KOPT-K1 (cell line): ENCODE data around the gene SLC39A5.
A peak's percentile ranks its signal among the peaks of the same experiment; 100 is the strongest.

Source experiments
- H3K27ac ChIP-seq: fragments of 200-600 bp; sonication (generic); 2 replicates; pipeline ENCODE4 v1.5.1; 2016; ENCODE audit warnings: antibody characterized with exemption, mild to moderate bottlenecking, low read depth, low read length; ENCODE audit not compliant: poor library complexity, severe bottlenecking
- H3K36me3 ChIP-seq: fragments of 200-600 bp; sonication (generic); 2 replicates; pipeline ENCODE4 v1.5.1; 2017; ENCODE audit warnings: antibody characterized with exemption, mild to moderate bottlenecking, low read length, moderate library complexity; ENCODE audit not compliant: insufficient read depth
- H3K9me3 ChIP-seq: fragments of 200-600 bp; sonication (generic); 2 replicates; pipeline ENCODE4 v1.5.1; 2017; ENCODE audit warnings: antibody characterized with exemption, low read length, mild to moderate bottlenecking; ENCODE audit not compliant: insufficient read depth, poor library complexity, severe bottlenecking

The SLC39A5 gene

GRCh38 chr12:56224954-56225353 lies 4.9 kb upstream of the SLC39A5 start:
- Histone ChIP-seq H3K9me3 (no peaks in the 10 kb centered on the region), H3K27ac (peak overlapping the region; percentile 65), H3K36me3 (peaks cover 5% of the 10 kb centered on the region; the same call in 1 of the 2 replicates)

- peaks cover 5% of the 10 kb centered on the region; the same call in 1 of the 2 replicates for H3K36me3 ChIP-seq
- H3K27ac ChIP-seq = no peak overlapping the region
- no peaks in the 10 kb centered on the region for H3K9me3 ChIP-seq
Measured at GRCh38 chr12:56229082-56229481, 769 bp upstream of the SLC39A5 start.

- no peak overlapping the region for H3K27ac ChIP-seq
- H3K9me3 ChIP-seq = no peaks in the 10 kb centered on the region
- H3K36me3 ChIP-seq = peaks cover 5% of the 10 kb centered on the region; the same call in 1 of the 2 replicates
Measured at GRCh38 chr12:56230432-56231183, 757 bp downstream of the SLC39A5 start.

GRCh38 chr12:56231184-56231582 lies 1.3 kb downstream of the SLC39A5 start:
- Histone ChIP-seq H3K27ac (no peak overlapping the region), H3K9me3 (no peaks in the 10 kb centered on the region), H3K36me3 (peaks cover 8% of the 10 kb centered on the region; the same call in 1 of the 2 replicates)

- no peak overlapping the region for H3K27ac ChIP-seq
- H3K36me3 ChIP-seq = peaks cover 35% of the 10 kb centered on the region
- H3K9me3 ChIP-seq = no peaks in the 10 kb centered on the region
Measured at GRCh38 chr12:56234746-56235436, 5.0 kb downstream of the SLC39A5 start.

GRCh38 chr12:56236091-56236490 lies 6.2 kb downstream of the SLC39A5 start:
- Histone ChIP-seq H3K27ac (no peak overlapping the region), H3K36me3 (peaks cover 47% of the 10 kb centered on the region), H3K9me3 (no peaks in the 10 kb centered on the region)

- peaks cover 56% of the 10 kb centered on the region for H3K36me3 ChIP-seq
- H3K9me3 ChIP-seq = no peaks in the 10 kb centered on the region
- no peak overlapping the region for H3K27ac ChIP-seq
Measured at GRCh38 chr12:56236985-56237384, 7.1 kb downstream of the SLC39A5 start.

- Histone ChIP-seq H3K36me3 (peaks cover 61% of the 10 kb centered on the region), H3K9me3 (no peaks in the 10 kb centered on the region), H3K27ac (no peak overlapping the region)
Measured at GRCh38 chr12:56237552-56237951, 7.7 kb downstream of the SLC39A5 start.

- Histone ChIP-seq H3K27ac (no peak overlapping the region), H3K9me3 (no peaks in the 10 kb centered on the region), H3K36me3 (peaks cover 92% of the 10 kb centered on the region)
Measured at GRCh38 chr12:56241424-56242303, 11.8 kb downstream of the SLC39A5 start.

GRCh38 chr12:56242986-56243385 lies 13.1 kb downstream of the SLC39A5 start:
- H3K27ac ChIP-seq = no peak overlapping the region

GRCh38 chr12:56243731-56244181 lies 13.9 kb downstream of the SLC39A5 start:
- H3K36me3 ChIP-seq = peaks cover 99% of the 10 kb centered on the region
- no peaks in the 10 kb centered on the region for H3K9me3 ChIP-seq
- no peak overlapping the region for H3K27ac ChIP-seq

More at GRCh38 chr12:56242986-56243385, 13.1 kb downstream of the SLC39A5 start:
- Histone ChIP-seq H3K9me3 (no peaks in the 10 kb centered on the region), H3K36me3 (peaks cover 94% of the 10 kb centered on the region)

- Histone ChIP-seq H3K27ac (no peak overlapping the region), H3K9me3 (no peaks in the 10 kb centered on the region), H3K36me3 (peaks cover 99% of the 10 kb centered on the region)
Measured at GRCh38 chr12:56244494-56244893, 14.6 kb downstream of the SLC39A5 start.

- Histone ChIP-seq H3K36me3 (peaks cover 97% of the 10 kb centered on the region), H3K9me3 (no peaks in the 10 kb centered on the region), H3K27ac (no peak overlapping the region)
Measured at GRCh38 chr12:56247923-56248322, 18.1 kb downstream of the SLC39A5 start.

- Histone ChIP-seq H3K9me3 (no peaks in the 10 kb centered on the region), H3K36me3 (peaks cover 97% of the 10 kb centered on the region), H3K27ac (no peak overlapping the region)
Measured at GRCh38 chr12:56248711-56249110, 18.9 kb downstream of the SLC39A5 start.

- H3K27ac ChIP-seq = no peak overlapping the region
- H3K36me3 ChIP-seq = peaks cover 92% of the 10 kb centered on the region
- no peaks in the 10 kb centered on the region for H3K9me3 ChIP-seq
Measured at GRCh38 chr12:56252649-56253048, 22.8 kb downstream of the SLC39A5 start.
